Mucosa of rectum (tissue), 2 donors: ENCODE measurements around the gene SPON2.

ENCODE experiments used
- H3K27ac ChIP-seq, 2 donors: one replicate each; pipeline ENCODE4 v1.7.0; 2013; ENCODE audit warnings: inconsistent platforms in 2 of 2, low read depth in 2 of 2, low read length in 2 of 2
- H3K27me3 ChIP-seq, 2 donors: one replicate each; pipeline ENCODE4 v1.7.0; 2013; ENCODE audit warnings: low read length in 2 of 2; ENCODE audit not compliant: control insufficient read depth in 2 of 2, insufficient read depth in 2 of 2
- H3K36me3 ChIP-seq, 2 donors: one replicate each; pipeline ENCODE4 v1.7.0; 2013; ENCODE audit warnings: low read length in 2 of 2; ENCODE audit not compliant: control insufficient read depth in 2 of 2, insufficient read depth in 2 of 2
- H3K4me1 ChIP-seq, 2 donors: one replicate each; pipeline ENCODE4 v1.7.0; 2013; ENCODE audit warnings: low read length in 2 of 2, mild to moderate bottlenecking in 1 of 2; ENCODE audit not compliant: control insufficient read depth in 2 of 2, insufficient read depth in 2 of 2
- H3K4me3 ChIP-seq, 2 donors: one replicate each; pipeline ENCODE4 v1.7.0; 2013; ENCODE audit warnings: low read length in 2 of 2
- H3K9ac ChIP-seq, 2 donors: one replicate each; pipeline ENCODE4 v1.7.0; 2013; ENCODE audit warnings: low read length in 2 of 2, low read depth in 1 of 2, mild to moderate bottlenecking in 1 of 2
- H3K9me3 ChIP-seq, 2 donors: one replicate each; pipeline ENCODE4 v1.7.0; 2013; ENCODE audit warnings: low read length in 2 of 2; ENCODE audit not compliant: control insufficient read depth in 2 of 2
- donor health status: healthy.
- donor health status: Normal muscosa, but diverticular disease.

SPON2 gene

GRCh38 chr4:1172228-1172851, at the start of gene SPON2:
Gene SPON2, minus strand, starts transcription at chr4:1172583.
- Histone ChIP-seq H3K4me3 (peak within 1 kb of the TSS; percentile 37 to 44), H3K27ac (peak within 1 kb of the TSS; percentile 52 to 67), H3K36me3 (no peaks in the 10 kb centered on the region), H3K27me3 (peaks cover 21 to 32% of the 10 kb centered on the region in 2 donors), H3K9ac (peak within 1 kb of the TSS in 1 of 2 donors; percentile 61), H3K4me1 (peaks cover 19 to 26% of the 10 kb centered on the region in 2 donors), H3K9me3 (no peaks in the 10 kb centered on the region)

- H3K27me3 ChIP-seq, result no peaks in the 10 kb centered on the region
- H3K36me3 ChIP-seq, result peaks cover 43 to 46% of the 10 kb centered on the region in 2 donors
- no peaks in the 10 kb centered on the region for H3K9me3 ChIP-seq
- H3K4me1 ChIP-seq, result peaks cover 5 to 11% of the 10 kb centered on the region in 2 donors
- no peak overlapping the region for H3K27ac ChIP-seq
- H3K9ac ChIP-seq, result no peak overlapping the region
- no peak overlapping the region for H3K4me3 ChIP-seq
These were observed 48.9 kb upstream of the SPON2 start for GRCh38 chr4:1221155-1221870.

- H3K27me3 ChIP-seq, result no peaks in the 10 kb centered on the region
- no peak overlapping the region for H3K4me3 ChIP-seq
- H3K4me1 ChIP-seq, result peaks cover 12% of the 10 kb centered on the region in 2 donors
- H3K27ac ChIP-seq, result no peak overlapping the region
- peaks cover 49 to 51% of the 10 kb centered on the region in 2 donors for H3K36me3 ChIP-seq
- H3K9ac ChIP-seq, result no peak overlapping the region
- H3K9me3 ChIP-seq, result no peaks in the 10 kb centered on the region
These were observed 48.2 kb upstream of the SPON2 start for GRCh38 chr4:1220566-1220965.

- no peak overlapping the region for H3K4me3 ChIP-seq
These were observed 47.2 kb upstream of the SPON2 start for GRCh38 chr4:1219566-1219950.

GRCh38 chr4:1218634-1219565, 46.5 kb upstream of the SPON2 start:
- Histone ChIP-seq H3K9me3 (no peaks in the 10 kb centered on the region), H3K27ac (peak overlapping the region; percentile 56 to 65), H3K27me3 (no peaks in the 10 kb centered on the region), H3K4me1 (peaks cover 12 to 16% of the 10 kb centered on the region in 2 donors), H3K4me3 (no peak overlapping the region), H3K36me3 (peaks cover 47 to 49% of the 10 kb centered on the region in 2 donors), H3K9ac (no peak overlapping the region)

More at GRCh38 chr4:1219566-1219950, 47.2 kb upstream of the SPON2 start:
- H3K27ac ChIP-seq, result peak overlapping the region; percentile 33 to 61
- no peaks in the 10 kb centered on the region for H3K27me3 ChIP-seq
- no peak overlapping the region for H3K9ac ChIP-seq
- H3K36me3 ChIP-seq, result peaks cover 49 to 51% of the 10 kb centered on the region in 2 donors
- H3K4me1 ChIP-seq, result peaks cover 12 to 16% of the 10 kb centered on the region in 2 donors
- H3K9me3 ChIP-seq, result no peaks in the 10 kb centered on the region

- Histone ChIP-seq H3K27ac (peak overlapping the region; percentile 58 to 76), H3K36me3 (peaks cover 53 to 55% of the 10 kb centered on the region in 2 donors), H3K9me3 (no peaks in the 10 kb centered on the region), H3K4me1 (peaks cover 12 to 16% of the 10 kb centered on the region in 2 donors), H3K27me3 (no peaks in the 10 kb centered on the region), H3K4me3 (no peak overlapping the region), H3K9ac (no peak overlapping the region)
These were observed 45.0 kb upstream of the SPON2 start for GRCh38 chr4:1217366-1217765.

GRCh38 chr4:1216869-1217294, 44.5 kb upstream of the SPON2 start:
- H3K9ac ChIP-seq, result no peak overlapping the region
- peak overlapping the region; percentile 58 to 76 for H3K27ac ChIP-seq
- no peak overlapping the region for H3K4me3 ChIP-seq
- H3K36me3 ChIP-seq, result peaks cover 55 to 57% of the 10 kb centered on the region in 2 donors
- H3K9me3 ChIP-seq, result no peaks in the 10 kb centered on the region
- H3K27me3 ChIP-seq, result no peaks in the 10 kb centered on the region
- peaks cover 12 to 16% of the 10 kb centered on the region in 2 donors for H3K4me1 ChIP-seq

GRCh38 chr4:1216076-1216614, 43.8 kb upstream of the SPON2 start:
- H3K27ac ChIP-seq, result peak overlapping the region; percentile 58 to 76
- H3K36me3 ChIP-seq, result peaks cover 55% of the 10 kb centered on the region in 2 donors
- no peak overlapping the region for H3K9ac ChIP-seq
- no peaks in the 10 kb centered on the region for H3K9me3 ChIP-seq
- no peak overlapping the region for H3K4me3 ChIP-seq
- peaks cover 12 to 16% of the 10 kb centered on the region in 2 donors for H3K4me1 ChIP-seq
- no peaks in the 10 kb centered on the region for H3K27me3 ChIP-seq

GRCh38 chr4:1215141-1216075, 43.0 kb upstream of the SPON2 start:
- H3K4me1 ChIP-seq, result peaks cover 13 to 23% of the 10 kb centered on the region in 2 donors
- peaks cover 52 to 59% of the 10 kb centered on the region in 2 donors for H3K36me3 ChIP-seq
- H3K27ac ChIP-seq, result peak overlapping the region; percentile 74 to 76

More at GRCh38 chr4:1215141-1216075, 43.0 kb upstream of the SPON2 start:
- Histone ChIP-seq H3K9ac (peak overlapping the region in 1 of 2 donors; percentile 26), H3K9me3 (no peaks in the 10 kb centered on the region), H3K27me3 (no peaks in the 10 kb centered on the region), H3K4me3 (no peak overlapping the region)
